Activated naive CD4-positive, alpha-beta T cell treated with anti-CD3 and anti-CD28 coated beads, Interleukin-2, amount 50 U/mL, for 24 hours (primary cell): Measurements from ENCODE around the gene AURKA.

Source experiments
- H3K27ac Mint-ChIP-seq: one replicate; pipeline ENCODE4 v1.8.0; 2021; ENCODE audit warnings: mild to moderate bottlenecking, mixed read lengths
- H3K27me3 Mint-ChIP-seq: one replicate; pipeline ENCODE4 v1.8.0; 2021; ENCODE audit warnings: mixed read lengths
- H3K36me3 Mint-ChIP-seq: one replicate; pipeline ENCODE4 v1.8.0; 2021; ENCODE audit warnings: mixed read lengths
- H3K4me1 Mint-ChIP-seq: one replicate; pipeline ENCODE4 v1.8.0; 2021; ENCODE audit warnings: mixed read lengths
- H3K4me3 Mint-ChIP-seq: one replicate; pipeline ENCODE4 v1.8.0; 2021; ENCODE audit warnings: mild to moderate bottlenecking, mixed read lengths
- H3K9me3 Mint-ChIP-seq: one replicate; pipeline ENCODE4 v1.8.0; 2021; ENCODE audit warnings: mixed read lengths

AURKA gene

GRCh38 chr20:56392132-56392880, at the start of gene AURKA, which contains the start of gene CSTF1:
Gene AURKA (minus strand): TSS chr20:56392215. CDS start chr20:56388197, 4,018 bp downstream.
Gene CSTF1 (plus strand): TSS chr20:56392645. CDS start chr20:56395553, 2,908 bp downstream.
- peaks cover 29% of the 10 kb centered on the region for H3K4me1 Mint-ChIP-seq
- H3K36me3 Mint-ChIP-seq, result peaks cover 3% of the 10 kb centered on the region
- H3K27me3 Mint-ChIP-seq, result no peaks in the 10 kb centered on the region
- H3K27ac Mint-ChIP-seq, result peak within 1 kb of the TSS; percentile 68
- H3K9me3 Mint-ChIP-seq, result no peaks in the 10 kb centered on the region
- no peak within 1 kb of the TSS for H3K4me3 Mint-ChIP-seq

DNA sequence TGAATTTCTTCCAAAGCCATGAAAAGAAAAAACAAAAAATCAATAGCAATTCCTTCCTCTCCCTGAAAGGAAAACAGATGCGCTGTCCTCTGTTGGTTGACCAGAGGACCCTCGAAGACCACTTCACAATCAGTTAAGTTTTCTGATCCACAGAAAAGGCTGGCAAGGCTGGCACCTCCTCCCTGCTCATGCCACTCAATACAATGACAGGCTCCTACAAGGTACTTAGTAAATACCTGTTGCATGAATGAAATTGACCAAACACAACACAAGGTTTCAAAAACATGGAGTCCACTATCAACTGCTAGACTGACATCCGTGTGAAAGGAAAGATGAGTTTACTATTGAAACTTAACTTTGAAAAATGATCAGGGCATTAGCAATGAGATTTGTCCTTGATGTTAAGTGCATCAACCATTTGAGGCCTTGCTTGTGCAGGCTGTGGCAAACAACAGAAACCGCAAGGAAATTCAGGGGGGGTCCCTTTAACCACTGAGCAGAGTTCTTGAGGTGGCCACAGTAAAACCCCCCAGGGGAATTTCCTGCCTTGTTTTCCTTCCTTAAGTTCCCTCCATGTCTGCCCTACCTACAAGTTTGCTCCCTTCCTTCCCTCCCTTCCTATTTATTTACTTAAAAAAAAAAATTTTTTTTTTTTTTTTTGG, 48.5 kb upstream of the AURKA start:
- H3K27ac Mint-ChIP-seq, result peak overlapping the region; percentile 89
- no peaks in the 10 kb centered on the region for H3K9me3 Mint-ChIP-seq
- peaks cover 47% of the 10 kb centered on the region for H3K4me1 Mint-ChIP-seq
- peak overlapping the region; percentile 63 for H3K4me3 Mint-ChIP-seq
- peaks cover 10% of the 10 kb centered on the region for H3K36me3 Mint-ChIP-seq
- H3K27me3 Mint-ChIP-seq, result no peaks in the 10 kb centered on the region

DNA sequence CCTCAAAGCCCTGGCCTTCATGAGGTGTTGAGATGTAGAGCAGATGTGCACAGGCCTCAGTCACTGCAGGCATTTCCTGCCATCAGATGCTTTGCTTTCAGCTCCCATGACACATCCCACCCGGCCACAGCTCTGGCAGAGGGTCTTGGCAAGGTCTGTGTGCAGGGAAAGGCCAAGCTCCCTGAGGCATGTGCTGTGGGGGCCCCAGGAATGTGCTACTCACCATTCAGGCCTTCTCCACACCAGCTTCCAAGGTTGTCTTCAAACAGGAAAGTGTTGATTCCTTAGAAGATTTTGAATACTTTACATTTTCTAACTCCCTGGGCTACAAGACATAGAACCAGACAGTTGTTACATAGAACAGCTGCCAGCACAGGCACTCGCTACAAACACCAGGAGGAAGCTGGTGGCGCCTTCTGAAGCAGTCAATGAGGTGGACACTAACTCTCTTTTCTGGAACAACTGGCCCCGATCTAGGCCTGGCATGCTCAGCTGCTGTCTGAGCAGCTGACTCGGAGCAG, 47.8 kb upstream of the AURKA start:
- H3K4me3 Mint-ChIP-seq, result peak overlapping the region; percentile 63
- peak overlapping the region; percentile 89 for H3K27ac Mint-ChIP-seq
- H3K27me3 Mint-ChIP-seq, result no peaks in the 10 kb centered on the region
- no peaks in the 10 kb centered on the region for H3K9me3 Mint-ChIP-seq
- peaks cover 50% of the 10 kb centered on the region for H3K4me1 Mint-ChIP-seq
- H3K36me3 Mint-ChIP-seq, result peaks cover 8% of the 10 kb centered on the region

DNA sequence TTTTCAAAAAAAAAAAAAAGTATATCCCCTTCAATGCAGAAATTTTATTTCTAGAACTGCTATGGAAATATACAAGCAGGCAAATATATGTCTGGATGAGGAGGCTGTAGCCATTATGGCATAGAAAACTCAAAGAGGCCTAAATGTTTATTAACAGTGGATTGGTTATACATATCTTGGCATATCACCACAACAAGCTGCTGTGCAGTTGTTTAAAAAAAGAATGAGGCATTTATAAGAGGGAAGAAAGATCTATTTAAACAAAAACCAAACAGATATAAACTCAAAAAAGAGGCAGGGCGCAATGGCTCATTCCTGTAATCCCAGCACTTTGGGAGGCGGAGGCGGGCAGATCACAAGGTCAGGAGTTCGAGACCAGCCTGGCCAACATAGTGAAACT, 46.3 kb upstream of the AURKA start:
- Mint-ChIP-seq H3K9me3 (no peaks in the 10 kb centered on the region), H3K36me3 (peaks cover 8% of the 10 kb centered on the region), H3K4me3 (no peak overlapping the region), H3K27ac (peak overlapping the region; percentile 87), H3K4me1 (peaks cover 59% of the 10 kb centered on the region), H3K27me3 (no peaks in the 10 kb centered on the region)

DNA sequence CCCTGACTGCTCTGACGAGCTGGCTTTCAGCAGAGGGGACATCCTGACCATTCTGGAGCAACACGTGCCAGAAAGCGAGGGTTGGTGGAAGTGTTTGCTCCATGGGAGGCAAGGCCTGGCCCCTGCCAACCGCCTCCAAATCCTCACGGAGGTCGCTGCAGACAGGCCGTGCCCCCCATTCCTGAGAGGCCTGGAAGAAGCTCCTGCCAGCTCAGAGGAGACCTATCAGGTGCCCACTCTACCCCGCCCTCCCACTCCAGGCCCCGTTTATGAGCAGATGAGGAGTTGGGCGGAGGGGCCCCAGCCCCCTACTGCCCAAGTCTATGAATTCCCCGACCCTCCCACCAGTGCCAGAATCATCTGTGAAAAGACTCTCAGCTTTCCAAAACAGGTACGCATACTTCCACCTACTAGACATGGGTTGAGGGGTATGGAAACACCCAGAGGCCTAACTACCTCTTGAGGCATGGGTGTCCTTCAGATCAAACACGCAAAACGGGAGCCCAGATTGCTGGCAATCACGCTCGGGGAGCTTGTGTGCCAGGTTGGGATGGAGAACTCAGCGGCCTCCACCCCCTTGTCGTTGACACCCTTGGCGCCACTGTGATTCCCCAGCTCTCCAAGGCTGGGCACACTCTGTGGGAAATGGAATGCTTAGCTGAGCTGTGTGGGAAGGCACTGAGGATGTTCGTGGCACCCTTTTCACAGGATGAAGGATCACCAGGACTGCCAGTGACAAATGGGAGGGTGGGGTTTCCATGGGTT, 45.4 kb upstream of the AURKA start:
- peaks cover 57% of the 10 kb centered on the region for H3K4me1 Mint-ChIP-seq
- no peaks in the 10 kb centered on the region for H3K27me3 Mint-ChIP-seq
- peaks cover 8% of the 10 kb centered on the region for H3K36me3 Mint-ChIP-seq
- peak overlapping the region; percentile 51 for H3K27ac Mint-ChIP-seq
- H3K9me3 Mint-ChIP-seq, result no peaks in the 10 kb centered on the region
- H3K4me3 Mint-ChIP-seq, result no peak overlapping the region

- H3K4me3 Mint-ChIP-seq, result no peak overlapping the region
- H3K27ac Mint-ChIP-seq, result no peak overlapping the region
- no peaks in the 10 kb centered on the region for H3K9me3 Mint-ChIP-seq
- peaks cover 4% of the 10 kb centered on the region for H3K36me3 Mint-ChIP-seq
- H3K27me3 Mint-ChIP-seq, result no peaks in the 10 kb centered on the region
- peaks cover 59% of the 10 kb centered on the region for H3K4me1 Mint-ChIP-seq
Measured at GRCh38 chr20:56433880-56434255, 41.9 kb upstream of the AURKA start.

DNA sequence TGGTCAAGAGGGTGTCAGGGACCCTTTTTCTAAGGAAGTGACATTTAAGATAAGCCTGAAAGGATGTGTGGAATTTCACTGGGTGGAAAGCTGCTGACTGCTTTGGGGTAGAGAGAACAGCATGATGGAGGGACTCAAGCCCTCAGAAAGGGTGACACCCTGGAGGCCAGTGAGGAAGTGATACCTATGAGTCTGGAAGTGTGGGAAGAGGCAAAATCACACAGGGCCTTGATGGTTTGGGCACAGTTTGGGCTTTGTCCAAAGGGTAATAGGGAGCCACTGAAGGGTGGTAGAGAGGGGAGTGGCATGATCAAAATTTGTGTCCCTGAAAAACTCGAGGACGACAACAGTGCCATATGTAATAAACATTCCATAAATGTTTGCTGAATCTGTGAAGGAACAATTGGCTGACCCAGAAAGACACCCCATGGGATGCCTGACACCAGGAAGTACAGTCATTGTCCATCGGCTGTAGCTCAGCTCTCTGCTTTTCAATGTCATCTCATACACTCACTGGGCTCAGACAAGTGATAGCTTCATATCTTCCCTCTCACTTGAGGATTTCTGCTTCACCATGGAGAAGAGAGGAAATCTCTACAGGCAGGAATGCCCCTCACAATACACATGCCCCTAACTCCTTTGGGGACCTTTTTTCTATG, 41.3 kb upstream of the AURKA start:
- no peak overlapping the region for H3K4me3 Mint-ChIP-seq
- H3K9me3 Mint-ChIP-seq, result no peaks in the 10 kb centered on the region
- peaks cover 4% of the 10 kb centered on the region for H3K36me3 Mint-ChIP-seq
- no peaks in the 10 kb centered on the region for H3K27me3 Mint-ChIP-seq
- H3K4me1 Mint-ChIP-seq, result peaks cover 59% of the 10 kb centered on the region
- H3K27ac Mint-ChIP-seq, result peak overlapping the region; percentile 4

DNA sequence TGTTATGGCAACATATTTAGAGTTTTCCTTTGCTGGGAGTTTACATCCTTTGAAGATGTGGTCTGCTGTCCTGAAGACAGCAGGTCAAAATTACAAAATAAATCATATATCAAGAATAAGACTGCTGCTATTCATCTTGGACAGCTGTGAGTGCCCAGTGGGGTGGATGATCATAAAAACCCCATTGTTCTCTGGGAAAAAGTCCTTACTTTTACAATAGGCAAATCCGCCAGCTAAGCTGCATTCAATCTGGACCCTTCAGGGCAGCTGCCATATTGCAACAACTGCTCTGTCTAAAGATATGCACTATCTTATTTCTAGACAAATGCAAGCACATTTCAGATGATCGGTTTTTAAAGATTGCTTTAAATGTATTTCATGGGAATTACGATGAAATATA, 39.5 kb upstream of the AURKA start:
- H3K4me3 Mint-ChIP-seq, result no peak overlapping the region
- no peaks in the 10 kb centered on the region for H3K27me3 Mint-ChIP-seq
- H3K4me1 Mint-ChIP-seq, result peaks cover 62% of the 10 kb centered on the region
- peaks cover 11% of the 10 kb centered on the region for H3K36me3 Mint-ChIP-seq
- no peaks in the 10 kb centered on the region for H3K9me3 Mint-ChIP-seq
- H3K27ac Mint-ChIP-seq, result no peak overlapping the region

DNA sequence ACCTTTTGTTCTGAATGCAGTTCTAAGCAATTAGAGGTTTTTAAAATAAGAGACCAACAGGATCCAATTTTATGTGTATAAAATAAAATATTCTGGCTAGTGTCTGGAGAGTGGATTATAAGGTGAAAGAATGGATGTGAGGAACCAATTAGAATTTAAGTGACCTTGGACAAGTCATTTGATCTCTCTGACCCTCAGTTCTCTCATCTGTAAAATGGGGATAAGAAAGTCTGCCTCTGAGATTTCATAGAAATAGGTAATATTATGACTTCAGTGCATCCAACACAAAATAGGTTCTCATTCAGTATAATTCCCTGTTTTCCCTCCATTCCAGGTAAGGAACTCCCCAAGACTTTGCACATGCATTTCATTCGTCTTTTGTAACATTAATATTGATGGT, 38.9 kb upstream of the AURKA start:
- Mint-ChIP-seq H3K27ac (peak overlapping the region; percentile 94), H3K9me3 (no peaks in the 10 kb centered on the region), H3K36me3 (peaks cover 11% of the 10 kb centered on the region), H3K4me3 (peak overlapping the region; percentile 45), H3K4me1 (peaks cover 63% of the 10 kb centered on the region), H3K27me3 (no peaks in the 10 kb centered on the region)

- H3K4me1 Mint-ChIP-seq, result peaks cover 66% of the 10 kb centered on the region
- peak overlapping the region; percentile 82 for H3K4me3 Mint-ChIP-seq
- H3K9me3 Mint-ChIP-seq, result no peaks in the 10 kb centered on the region
- peaks cover 11% of the 10 kb centered on the region for H3K36me3 Mint-ChIP-seq
- H3K27me3 Mint-ChIP-seq, result no peaks in the 10 kb centered on the region
- H3K27ac Mint-ChIP-seq, result peak overlapping the region; percentile 94
Measured at GRCh38 chr20:56430461-56430860, 38.4 kb upstream of the AURKA start.

DNA sequence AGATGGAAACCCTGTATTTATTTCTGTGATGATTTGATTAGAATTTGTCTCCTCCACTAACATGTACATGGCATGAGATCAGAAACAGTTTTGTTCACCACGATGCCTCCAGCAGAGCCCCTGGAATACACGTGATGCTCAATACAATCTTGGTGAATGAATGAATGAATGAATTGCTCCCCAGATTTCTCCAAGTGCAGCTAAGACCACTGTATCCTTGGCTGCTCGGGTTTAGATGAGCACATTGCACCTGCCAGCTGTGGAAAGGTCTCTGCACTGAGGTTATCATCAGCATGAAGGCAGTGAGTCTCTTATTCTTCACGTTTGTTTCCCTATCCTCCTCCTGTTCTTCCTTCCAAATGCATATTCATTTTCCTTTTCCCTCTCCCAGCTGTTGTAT, 37.9 kb upstream of the AURKA start:
- Mint-ChIP-seq H3K4me1 (peaks cover 64% of the 10 kb centered on the region), H3K36me3 (peaks cover 11% of the 10 kb centered on the region), H3K27ac (peak overlapping the region; percentile 94), H3K9me3 (no peaks in the 10 kb centered on the region), H3K4me3 (peak overlapping the region; percentile 82), H3K27me3 (no peaks in the 10 kb centered on the region)

- peak overlapping the region; percentile 94 for H3K27ac Mint-ChIP-seq
- no peaks in the 10 kb centered on the region for H3K27me3 Mint-ChIP-seq
- H3K4me1 Mint-ChIP-seq, result peaks cover 63% of the 10 kb centered on the region
- H3K36me3 Mint-ChIP-seq, result peaks cover 11% of the 10 kb centered on the region
- peak overlapping the region; percentile 82 for H3K4me3 Mint-ChIP-seq
- H3K9me3 Mint-ChIP-seq, result no peaks in the 10 kb centered on the region
Measured at GRCh38 chr20:56429502-56429901, 37.5 kb upstream of the AURKA start.

- H3K27ac Mint-ChIP-seq, result peak overlapping the region; percentile 94
- no peaks in the 10 kb centered on the region for H3K27me3 Mint-ChIP-seq
- no peaks in the 10 kb centered on the region for H3K9me3 Mint-ChIP-seq
- H3K36me3 Mint-ChIP-seq, result peaks cover 11% of the 10 kb centered on the region
- peaks cover 58% of the 10 kb centered on the region for H3K4me1 Mint-ChIP-seq
- peak overlapping the region; percentile 82 for H3K4me3 Mint-ChIP-seq
Measured at GRCh38 chr20:56428881-56429280, 36.9 kb upstream of the AURKA start.

DNA sequence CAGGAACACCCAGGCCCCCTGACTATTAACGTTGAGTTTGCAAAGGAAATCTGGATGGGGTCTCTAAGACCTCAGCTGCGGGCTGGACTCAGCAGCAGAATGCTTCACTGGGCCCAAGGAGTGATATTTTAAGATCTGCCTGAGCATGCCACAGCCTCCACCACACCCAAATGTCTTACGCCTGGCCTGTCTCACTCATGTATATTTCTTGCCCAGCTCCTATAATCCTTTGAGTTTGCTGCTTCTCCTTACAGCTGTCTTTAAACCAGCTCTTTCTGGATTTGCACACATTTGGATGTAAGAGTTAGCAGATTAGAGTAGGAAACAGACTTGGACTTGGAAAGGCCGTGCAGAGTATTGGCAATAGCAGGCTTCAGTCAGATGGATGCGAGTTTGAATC, 36.4 kb upstream of the AURKA start:
- peak overlapping the region; percentile 82 for H3K4me3 Mint-ChIP-seq
- H3K36me3 Mint-ChIP-seq, result peaks cover 11% of the 10 kb centered on the region
- no peaks in the 10 kb centered on the region for H3K9me3 Mint-ChIP-seq
- no peak overlapping the region for H3K27ac Mint-ChIP-seq
- H3K4me1 Mint-ChIP-seq, result peaks cover 55% of the 10 kb centered on the region
- no peaks in the 10 kb centered on the region for H3K27me3 Mint-ChIP-seq

- H3K9me3 Mint-ChIP-seq, result no peaks in the 10 kb centered on the region
- no peaks in the 10 kb centered on the region for H3K27me3 Mint-ChIP-seq
- peak overlapping the region; percentile 16 for H3K4me3 Mint-ChIP-seq
- peak overlapping the region; percentile 13 for H3K27ac Mint-ChIP-seq
- H3K4me1 Mint-ChIP-seq, result peaks cover 54% of the 10 kb centered on the region
- peaks cover 11% of the 10 kb centered on the region for H3K36me3 Mint-ChIP-seq
Measured at GRCh38 chr20:56427797-56428196, 35.8 kb upstream of the AURKA start.
